ENCODE measurements around the gene MPHOSPH6.
"Not testable (repeated sequence)": the region's sequence is repeated elsewhere in the genome, so short reads cannot be mapped to it uniquely, and the experiment has no call there.

MPHOSPH6 gene

DNA sequence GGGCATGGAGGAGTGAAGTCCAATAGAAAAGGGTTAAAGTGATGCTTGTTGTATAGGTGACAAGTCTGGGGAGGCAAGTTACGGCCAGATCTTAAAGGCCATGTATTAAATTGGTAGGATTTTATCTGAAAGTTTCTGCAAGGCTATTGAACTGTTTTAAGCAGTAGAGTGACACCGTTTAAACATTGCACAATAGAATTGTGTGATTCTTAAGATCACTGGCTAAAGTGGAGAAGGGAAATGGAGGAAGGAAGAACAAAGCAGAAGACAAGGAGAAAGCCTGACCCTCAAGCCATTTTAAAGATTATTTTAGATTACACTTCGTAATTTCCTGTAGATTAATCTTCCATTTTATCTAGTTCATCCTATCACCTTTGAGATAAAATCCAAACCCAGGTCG lies 5.6 kb upstream of the MPHOSPH6 start:
- no peak for DNase-seq

DNA sequence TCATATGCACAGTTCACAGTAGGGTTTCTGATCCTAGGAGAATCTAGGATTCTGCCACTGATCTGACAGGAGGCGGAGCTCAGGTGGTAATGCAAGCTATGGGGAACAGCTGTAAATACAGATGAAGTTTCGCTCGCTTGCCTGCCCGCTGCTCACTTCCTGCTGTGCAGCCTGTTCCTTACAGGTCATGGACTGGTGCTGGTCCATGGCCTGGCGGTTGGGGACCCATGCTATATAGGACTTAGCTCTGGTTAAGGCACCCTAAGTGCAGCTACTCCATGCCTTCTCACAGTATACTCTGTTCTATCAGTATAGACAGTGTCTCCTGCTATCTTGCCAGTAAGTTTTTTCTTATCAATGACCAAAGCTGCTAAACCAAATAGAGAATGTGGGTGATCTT lies 2.4 kb downstream of the MPHOSPH6 start:
- no peak for DNase-seq

DNA sequence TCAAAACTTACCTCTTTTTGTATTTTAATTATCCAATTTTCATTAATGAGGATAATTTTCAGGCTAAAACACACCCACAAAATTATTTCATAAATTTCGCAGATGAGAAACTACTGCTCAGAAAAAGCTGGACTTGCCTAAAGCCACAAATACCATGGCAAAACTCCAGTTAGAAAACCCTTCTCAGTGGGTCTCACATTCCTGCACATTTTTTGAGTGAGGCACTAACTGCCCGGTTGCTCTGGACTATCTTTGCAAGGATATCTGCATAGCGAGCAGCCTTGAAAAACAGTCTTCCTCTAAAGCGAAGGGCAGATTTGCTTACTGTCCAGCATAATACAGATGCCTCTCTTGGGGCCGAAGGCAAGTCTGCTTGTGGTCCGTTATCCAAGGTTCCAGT lies 9.8 kb downstream of the MPHOSPH6 start:
- DNase-seq, result no peak

DNA sequence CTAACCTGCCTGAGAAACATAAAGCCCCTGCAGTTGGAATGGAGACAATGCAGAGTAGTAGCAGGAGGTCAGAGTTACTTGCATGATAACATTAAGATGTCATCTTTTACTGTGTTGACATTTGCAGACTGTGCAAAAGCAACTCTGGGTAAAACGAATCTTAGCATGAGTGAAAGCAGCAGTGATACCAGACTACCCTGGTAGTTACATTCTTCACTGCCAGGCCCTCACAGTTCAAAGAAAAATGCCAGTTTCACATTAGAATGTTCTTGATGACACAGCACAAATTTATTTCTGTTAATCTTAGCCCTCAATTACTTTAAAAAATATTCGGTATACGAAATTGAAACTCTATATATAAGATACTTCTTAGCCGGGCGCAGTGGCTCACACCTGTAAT lies 12.2 kb downstream of the MPHOSPH6 start:
- DNase-seq, result no peak

DNA sequence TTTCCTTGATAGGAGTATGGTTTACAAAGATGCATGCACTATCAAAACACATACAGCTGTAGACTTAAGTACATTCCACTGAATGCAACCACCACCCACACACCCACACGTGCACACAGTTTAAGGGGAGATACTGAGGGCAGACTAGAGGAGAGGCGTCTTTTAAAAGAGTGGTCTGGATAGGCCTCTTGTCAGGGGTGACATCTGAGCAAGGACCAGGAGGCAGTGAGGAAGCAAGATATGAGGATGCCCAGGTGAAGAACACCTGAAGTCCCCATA lies 12.6 kb downstream of the MPHOSPH6 start:
- peak; percentile 21 for DNase-seq

DNA sequence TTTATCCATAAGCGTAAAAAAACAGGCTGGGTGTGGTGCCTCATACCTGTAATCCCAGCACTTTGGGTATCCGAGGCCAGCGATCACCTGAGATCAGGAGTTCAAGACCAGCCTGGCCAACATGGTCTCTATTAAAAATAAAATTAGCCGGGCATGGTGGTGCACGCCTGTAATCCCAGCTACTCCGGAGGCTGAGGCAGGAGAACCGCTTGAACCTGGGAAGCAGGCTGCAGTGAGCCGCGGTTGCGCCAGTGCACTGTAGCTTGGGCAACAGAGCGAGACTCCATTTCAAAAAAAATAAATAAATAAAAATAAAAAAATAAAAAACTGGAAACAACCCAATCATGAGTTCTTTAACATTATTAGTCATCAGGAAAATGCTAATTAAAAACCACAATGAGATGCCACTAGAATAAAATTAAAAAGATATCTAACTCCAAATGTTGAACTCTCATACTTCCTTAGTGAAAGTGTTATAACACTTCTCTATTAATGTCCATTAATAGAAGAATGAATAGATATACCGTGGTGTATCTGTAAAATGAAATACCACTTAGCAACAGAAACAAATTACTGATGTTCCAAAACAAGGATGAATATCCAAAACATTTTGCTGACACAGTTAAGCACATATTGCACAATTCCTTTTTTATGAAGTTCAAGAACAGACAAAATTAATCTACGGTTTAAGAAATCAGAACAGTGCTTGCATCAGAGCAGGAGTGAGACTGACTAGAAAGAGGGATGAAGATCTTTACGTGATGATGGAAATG lies 13.1 kb downstream of the MPHOSPH6 start:
- DNase-seq, result no peak

DNA sequence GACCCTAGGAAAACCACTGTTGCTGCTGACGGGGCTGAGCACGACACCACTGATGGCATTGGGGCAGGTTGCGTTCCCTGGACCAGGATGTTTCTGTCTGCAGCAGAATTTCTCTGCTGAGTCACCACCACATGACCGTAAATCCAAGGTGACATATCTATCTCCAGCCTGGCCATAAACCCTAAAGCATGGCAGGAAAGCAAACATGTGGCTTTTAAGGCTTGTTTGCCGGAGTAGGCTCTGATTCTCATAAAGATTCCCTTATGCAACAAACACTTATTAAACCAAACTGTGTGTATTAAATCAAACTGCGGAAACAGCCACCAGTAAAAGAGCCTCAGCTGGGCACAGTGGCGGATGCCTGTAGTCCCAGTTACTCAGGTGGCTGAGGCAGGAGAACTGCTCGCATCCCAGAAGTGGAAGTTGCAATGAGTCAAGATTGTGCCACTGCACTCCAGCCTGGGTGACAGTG lies 17.3 kb downstream of the MPHOSPH6 start:
- DNase-seq, result no peak

DNA sequence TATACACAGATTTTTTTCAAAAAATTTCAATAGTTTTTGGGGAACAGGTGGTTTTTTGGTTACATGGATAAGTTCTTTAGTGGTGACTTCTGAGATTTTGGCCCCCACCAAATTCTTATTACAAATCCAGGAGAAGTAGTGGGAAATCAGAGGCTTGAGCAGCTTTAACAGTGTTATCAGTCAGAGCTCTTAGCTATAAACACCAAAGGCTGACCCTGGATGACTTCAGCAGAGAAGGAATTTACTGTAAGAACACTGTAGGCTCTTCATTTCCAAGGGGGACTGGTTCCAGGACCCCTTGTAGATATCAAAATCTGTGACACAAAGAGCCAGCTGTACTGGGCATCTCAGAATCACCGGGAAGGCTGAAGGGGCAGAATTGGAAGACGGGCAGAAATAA lies 17.8 kb downstream of the MPHOSPH6 start:
- no peak for DNase-seq

DNA sequence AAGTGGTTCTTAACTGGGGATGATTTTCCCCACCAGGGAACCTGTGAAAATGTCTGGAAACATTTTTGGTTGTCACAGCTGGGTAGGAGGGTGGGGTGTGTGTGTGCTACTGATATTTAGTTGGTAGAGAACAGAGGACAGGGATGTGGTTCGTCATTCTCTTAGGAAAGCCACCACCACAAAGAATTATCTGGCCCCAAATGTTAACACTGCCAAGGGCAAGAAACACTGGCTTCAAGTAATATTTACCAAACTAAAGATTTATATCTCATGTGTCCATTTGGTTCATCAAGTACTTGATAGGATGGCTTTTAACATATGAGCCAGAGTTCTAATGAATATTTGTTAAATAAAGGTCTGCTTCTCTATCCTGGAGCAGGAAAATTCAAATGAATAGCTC lies 19.5 kb downstream of the MPHOSPH6 start:
- no peak for DNase-seq

DNA sequence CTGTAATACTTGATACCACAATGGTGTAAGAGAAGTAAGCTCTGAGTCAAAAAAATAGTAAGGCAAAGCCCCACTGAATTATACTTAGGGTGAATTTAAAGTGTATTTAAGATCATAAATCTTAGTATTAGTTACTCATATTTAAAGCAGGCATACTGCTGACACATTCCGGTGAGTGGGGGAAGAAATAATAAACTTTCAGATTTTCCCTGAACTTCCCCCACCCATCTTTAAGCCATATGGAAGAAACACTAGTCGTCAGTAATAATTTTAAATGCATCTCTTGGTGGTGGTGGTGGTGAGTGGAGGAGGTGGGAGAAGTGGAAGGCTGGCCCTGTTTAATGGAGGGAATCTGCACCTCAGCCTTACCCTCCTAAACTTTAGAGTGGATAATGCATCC lies 20.5 kb downstream of the MPHOSPH6 start:
- peak; percentile 68 for DNase-seq

DNA sequence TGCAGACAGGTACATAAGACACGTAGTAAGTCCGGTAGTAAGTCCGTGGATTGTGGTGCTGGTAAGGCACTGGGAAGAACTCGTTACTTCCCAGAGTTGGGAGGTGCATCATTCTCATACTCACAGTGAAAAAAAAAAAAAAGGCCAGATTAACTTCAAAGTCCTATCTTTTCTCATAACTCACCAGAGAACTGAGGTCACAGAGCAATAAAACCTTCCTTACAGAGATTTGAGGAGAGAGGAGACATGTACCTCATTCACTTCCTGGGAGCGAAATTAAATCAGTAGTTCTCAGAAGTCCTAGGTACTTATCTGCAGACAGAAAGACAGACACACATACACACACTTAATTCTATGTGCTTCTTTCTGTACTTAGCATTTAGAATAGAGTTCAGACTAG lies 22.5 kb downstream of the MPHOSPH6 start:
- no peak for DNase-seq

DNA sequence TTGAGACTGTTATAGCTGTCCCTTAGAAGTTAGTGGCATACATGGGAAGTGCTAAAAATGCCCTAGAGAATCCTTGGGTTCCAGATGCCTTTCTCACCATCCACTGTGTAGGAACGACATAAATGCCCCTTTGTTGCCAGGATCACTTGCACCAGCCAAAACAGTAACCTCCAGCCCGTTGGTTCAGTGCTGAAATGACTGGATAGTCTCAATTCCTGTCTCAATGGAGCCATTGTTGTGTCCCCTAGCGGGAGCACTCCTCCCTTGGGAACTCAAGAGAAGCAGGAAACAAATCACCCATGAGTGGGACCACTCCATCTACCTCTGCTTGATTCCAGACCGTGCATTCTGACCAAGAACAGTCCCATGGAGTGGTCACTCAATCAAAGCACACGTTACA lies 23.1 kb downstream of the MPHOSPH6 start:
- no peak for DNase-seq

DNA sequence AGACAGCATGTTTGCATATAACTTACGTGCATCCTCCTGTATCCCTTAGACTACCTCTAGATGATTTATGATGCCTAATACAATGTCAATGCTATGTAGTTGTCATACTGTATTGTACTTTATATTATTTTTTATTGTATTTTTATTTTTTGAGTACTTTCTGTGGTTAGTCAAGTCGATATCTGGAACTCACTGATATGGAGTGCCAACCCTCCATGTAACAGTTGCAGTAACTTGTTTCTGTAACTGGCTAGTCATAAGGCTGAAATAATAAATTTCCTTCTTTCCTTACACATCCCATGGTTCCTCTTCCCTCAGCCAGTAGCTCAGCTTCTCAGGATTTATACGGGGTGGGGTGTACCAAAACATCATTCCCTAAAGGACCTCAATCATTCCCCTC lies 23.5 kb downstream of the MPHOSPH6 start:
- DNase-seq, result no peak

DNA sequence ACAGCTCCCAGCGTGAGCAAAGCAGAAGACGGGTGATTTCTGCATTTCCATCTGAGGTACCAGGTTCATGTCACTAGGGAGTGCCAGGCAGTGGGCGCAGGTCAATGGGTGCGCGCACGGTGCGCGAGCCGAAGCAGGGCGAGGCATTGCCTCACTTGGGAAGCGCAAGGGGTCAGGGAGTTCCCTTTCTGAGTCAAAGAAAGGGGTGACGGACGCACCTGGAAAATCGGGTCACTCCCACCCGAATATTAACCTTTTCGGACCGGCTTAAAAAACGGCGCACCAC lies 30.8 kb downstream of the MPHOSPH6 start:
- DNase-seq, result not testable (repeated sequence)

DNA sequence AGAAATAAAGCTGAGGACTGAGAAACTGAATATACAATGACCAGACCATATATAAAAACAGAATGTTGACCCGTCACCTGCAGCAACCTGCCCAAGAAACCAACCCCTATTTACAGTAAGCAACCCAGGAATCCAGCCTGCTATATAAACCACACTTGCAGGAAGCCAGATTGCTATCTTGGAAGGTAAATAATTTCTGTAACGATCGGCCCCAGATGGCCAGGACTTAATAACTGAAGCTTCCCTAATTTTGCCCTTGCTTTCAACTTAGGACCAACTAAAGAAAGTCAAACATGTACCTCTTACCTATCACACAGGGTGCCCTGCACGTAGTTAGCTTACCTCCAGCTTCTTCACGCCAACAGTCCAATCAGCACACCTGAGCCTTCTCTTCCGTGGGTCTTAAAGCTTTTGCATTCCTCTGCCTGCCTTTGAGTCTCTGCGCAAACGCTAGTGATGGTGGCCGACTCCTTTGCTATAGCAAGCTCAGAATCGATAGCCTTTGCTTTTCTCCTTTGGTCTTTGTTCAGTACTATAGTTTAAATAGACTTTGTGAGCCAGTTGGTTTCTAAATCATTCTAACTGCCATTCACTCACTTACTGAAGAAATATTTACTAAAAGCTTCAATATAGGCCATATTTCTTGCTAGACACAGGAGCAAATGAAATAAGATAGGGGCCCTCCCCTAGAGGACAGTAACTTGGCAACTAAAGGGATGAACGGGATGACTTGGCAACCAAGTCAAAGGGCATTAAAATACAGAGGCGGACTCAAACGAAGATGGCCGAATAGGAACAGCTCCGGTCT lies 31.3 kb downstream of the MPHOSPH6 start:
- DNase-seq, result no peak

DNA sequence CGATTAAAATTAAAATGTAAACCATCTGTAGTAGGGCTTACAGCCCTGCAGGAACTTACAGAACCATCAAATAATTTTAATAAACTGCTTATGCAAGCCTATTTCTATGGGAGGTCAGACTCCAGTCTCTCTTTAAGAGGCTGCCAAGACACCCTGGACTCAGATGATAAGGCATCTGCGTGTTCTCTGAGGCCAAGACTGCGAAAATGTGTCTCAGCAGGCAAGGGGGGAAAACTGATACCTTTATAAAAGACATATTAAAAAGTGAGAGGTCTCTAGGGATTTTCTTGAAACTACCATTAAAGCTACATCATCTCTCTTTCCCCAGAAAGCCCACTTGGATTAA lies 32.2 kb downstream of the MPHOSPH6 start:
- no peak for DNase-seq

DNA sequence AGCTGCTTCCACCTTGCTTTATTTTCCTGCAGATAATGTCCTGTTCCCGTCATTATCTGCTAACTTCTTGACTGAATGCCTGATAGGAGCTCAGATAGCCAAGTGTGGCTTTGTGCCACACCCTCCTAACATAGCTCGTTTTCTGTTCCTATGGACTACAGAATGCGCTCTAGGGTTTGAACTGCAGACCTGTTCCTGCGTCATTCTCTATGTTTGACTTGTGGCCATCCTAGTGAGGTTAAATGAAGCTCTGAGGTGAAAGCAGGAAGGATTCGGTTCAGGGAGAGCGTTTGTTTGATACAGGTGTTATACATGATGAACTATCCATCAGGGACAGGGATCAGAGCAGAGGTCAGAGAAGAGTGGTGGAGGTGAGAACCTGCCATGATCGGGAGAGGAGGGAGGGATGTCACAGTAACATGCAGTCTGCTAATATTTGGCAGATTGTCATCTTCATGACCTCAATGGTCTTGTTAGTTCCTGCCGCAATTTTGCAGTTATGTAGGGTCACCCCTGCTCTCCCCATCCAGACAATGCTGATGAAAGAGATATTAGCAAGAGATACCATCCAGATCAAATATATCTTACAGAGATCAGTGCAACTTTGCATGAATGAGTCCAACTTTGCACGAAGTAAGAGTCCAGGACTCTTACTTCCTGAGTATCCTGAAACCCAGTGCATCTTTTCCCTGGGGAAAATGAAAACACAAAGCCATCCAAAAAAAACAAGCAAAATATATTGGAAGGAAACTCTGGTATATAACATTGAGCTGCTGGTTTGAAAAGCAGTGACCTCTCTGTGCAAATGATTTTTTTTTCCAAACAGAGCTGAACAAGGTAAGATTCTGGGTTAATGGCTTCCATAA lies 32.8 kb downstream of the MPHOSPH6 start:
- DNase-seq, result no peak

DNA sequence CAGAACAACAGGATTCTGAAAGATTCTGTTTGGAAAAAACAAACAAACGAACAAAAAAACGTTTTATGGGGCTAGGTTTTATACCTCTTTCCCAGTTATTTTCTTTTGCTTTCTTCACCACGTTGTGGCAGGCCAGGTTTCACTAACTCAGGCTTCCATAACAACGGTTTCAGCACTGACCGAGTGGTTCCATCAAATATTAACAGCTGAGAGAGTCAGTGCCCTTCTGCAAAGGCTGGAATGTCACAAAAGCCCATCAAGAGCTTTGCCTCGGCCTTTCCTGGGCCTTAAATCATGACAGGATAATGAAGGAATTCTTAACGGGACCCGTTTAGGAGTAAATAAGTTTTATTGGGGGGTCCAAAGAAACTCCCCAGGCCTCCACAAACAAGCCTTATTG lies 34.2 kb downstream of the MPHOSPH6 start:
- no peak for DNase-seq

DNA sequence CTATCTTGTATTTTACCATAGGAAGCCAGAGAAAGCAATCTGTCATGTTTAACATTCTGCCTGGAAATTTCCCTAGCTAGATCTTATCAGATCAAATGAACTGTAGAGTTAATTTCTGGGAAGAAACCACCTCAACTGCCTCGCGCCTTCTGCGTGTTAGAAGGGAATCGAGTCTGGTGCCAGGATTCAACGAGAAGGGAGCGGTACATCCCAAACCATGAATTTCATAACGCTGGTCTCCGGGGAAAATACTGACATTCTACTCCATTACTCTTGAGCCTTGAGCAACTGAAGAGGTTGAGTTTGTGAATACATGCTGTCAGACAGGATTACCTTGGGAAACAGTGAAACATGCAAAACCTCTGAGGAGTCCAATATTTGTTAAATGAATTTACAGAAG lies 35.2 kb downstream of the MPHOSPH6 start:
- DNase-seq, result no peak

DNA sequence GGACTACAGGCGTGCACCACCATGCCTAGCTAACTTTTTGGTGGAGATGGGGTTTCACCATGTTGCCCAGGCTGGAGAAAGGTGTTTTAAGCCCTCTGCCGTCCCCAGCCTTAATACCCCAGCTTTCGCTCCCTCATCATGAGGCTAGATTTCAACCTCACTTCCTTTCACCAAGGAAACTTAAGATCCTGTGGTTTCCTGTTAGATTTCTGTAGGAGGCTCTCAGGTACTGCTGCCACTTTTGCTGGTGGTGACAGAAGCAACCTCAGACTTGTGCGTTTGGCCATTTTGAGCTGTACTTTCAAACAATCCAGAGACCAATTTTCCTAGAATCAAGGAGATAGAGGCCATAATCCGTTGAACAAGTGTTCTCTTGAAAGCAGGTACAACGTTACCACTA lies 36.2 kb downstream of the MPHOSPH6 start:
- no peak for DNase-seq

DNA sequence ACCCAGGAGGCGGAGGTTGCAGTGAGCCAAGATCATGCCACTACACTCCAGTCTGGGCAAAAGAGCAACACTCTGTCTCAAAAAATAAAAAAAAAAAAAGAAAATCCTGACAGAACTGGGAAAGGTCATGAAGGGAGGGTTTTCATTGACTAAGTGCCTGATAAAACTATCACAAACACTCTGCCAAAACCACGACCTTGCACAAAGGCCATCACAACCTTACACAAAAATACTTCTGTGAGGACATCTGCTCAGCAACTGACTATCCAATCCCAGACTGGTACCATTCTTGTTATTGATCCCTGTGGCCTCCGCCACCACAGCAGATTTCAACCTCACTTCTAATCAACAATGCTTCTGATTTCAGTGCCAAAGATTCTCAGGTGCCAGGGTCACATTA lies 40.1 kb downstream of the MPHOSPH6 start:
- no peak for DNase-seq

DNA sequence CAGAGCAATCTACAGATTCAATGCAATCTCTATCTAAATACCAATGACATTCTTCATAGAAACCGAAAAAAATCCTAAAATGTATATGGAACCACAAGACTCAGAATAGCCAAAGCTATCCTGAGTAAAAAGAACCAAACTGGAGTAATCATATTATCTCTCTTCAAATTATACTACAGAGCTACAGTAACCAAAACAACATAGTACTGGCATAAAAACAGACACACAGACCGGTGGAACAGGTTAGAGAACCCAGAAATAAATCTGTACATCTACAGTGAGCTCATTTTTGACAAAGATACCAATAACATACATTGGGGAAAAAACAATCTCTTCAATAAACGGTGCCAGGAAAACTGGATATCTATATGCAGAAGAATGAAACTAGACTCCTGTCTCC lies 45.4 kb downstream of the MPHOSPH6 start:
- no peak for DNase-seq

DNA sequence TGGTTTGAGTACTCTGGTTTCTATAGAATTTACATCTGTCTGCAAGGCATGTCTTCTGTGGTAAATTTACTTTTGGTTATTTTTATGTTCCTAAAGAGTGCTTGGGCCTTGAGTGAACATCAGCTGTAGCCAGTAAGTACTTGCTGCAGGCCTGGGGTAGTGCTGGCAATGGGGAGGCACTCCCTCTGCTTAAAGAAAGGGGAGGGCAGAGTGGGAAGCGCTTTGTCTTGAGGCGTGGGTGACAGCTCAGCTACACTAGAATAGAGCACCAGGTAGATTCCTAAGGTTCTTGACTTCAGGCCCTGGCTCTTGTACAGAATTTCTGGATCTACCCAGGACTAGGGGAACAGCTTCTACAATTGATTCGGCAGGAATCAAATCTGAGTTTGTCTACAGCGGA lies 50.6 kb downstream of the MPHOSPH6 start:
- no peak for DNase-seq

DNA sequence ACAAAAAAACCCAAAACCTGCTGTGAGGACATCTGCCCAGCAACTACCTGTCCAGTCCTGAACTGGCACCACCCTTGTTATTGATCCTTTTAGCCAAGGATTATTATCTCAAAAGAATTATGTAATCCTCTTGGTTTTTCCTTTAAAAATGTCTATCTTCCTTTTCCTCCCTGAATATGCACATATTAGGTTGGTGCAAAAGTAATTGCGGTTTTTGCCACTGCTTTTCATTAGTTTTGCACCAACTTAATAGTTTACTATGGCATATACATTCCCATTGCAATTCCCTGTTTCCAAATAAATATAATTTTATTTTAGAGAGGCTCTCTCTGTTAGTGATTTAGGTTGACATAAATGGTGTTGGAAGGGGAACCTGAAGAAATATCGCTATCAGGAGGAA lies 51.3 kb downstream of the MPHOSPH6 start:
- no peak for DNase-seq

All from fibroblast of skin of abdomen (primary cell).